ENCODE data around the gene PIGQ.

The PIGQ gene

DNA sequence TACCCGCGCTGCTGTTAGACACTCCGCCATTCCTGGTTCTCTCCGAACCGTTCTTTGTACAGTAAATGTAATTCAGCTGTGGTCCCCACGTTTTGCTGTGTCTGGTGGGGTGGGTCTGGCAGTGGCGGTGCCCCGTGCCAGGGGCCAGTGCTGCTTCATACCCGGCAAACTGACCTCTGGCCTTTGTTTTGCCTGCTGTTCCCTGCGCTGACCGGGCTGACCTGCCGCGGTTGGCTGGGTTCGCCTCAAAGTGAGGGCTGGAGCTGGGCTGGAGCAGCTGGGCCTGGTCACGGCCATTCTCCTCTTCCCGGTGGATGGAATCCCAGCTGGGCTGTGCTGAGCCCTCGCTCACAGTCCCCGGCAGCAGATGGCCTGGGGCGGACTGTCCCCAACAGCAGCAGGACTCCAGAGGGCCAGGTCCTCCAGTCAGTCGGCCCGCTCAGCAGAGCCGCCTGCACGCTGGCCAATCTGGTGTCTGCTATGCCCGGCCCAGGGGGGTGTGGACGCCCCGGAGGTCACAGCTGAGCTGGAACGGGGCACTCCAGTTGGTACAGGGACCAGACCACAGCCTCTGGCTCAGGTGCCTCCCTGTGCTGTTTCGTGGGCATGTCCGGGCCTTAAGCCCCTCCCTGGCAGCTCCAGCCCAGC lies 59.5 kb downstream of the PIGQ start:
- TF ChIP-seq, protein P1, sequence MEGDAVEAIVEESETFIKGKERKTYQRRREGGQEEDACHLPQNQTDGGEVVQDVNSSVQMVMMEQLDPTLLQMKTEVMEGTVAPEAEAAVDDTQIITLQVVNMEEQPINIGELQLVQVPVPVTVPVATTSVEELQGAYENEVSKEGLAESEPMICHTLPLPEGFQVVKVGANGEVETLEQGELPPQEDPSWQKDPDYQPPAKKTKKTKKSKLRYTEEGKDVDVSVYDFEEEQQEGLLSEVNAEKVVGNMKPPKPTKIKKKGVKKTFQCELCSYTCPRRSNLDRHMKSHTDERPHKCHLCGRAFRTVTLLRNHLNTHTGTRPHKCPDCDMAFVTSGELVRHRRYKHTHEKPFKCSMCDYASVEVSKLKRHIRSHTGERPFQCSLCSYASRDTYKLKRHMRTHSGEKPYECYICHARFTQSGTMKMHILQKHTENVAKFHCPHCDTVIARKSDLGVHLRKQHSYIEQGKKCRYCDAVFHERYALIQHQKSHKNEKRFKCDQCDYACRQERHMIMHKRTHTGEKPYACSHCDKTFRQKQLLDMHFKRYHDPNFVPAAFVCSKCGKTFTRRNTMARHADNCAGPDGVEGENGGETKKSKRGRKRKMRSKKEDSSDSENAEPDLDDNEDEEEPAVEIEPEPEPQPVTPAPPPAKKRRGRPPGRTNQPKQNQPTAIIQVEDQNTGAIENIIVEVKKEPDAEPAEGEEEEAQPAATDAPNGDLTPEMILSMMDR (conservative IDR thresholded peaks at IDR 0.05): no peak
- no peak overlapping the region for H3K27ac ChIP-seq

DNA sequence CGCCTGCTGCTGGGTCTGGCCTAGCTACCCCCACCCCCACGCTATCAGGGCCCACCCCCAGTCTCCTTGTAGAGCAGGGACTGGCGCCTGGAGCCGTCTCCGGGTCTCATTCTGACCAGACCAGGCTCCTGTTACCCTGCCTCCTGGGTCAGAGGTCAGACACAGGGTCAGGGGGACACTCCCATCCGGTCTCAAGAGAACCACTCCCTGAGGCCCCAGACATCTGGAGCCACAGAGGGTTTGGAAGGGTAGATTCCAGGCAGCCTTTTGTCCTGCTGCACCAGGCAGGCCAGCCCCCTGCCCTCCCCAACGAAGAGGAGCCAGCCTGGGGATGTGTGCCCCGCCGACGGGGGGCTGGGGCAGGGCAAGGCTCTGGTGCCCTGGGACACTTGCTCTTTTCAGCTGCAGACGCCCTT lies 60.1 kb downstream of the PIGQ start:
- TF ChIP-seq, protein P1 (conservative IDR thresholded peaks at IDR 0.05): no peak
- no peak overlapping the region for H3K27ac ChIP-seq

DNA sequence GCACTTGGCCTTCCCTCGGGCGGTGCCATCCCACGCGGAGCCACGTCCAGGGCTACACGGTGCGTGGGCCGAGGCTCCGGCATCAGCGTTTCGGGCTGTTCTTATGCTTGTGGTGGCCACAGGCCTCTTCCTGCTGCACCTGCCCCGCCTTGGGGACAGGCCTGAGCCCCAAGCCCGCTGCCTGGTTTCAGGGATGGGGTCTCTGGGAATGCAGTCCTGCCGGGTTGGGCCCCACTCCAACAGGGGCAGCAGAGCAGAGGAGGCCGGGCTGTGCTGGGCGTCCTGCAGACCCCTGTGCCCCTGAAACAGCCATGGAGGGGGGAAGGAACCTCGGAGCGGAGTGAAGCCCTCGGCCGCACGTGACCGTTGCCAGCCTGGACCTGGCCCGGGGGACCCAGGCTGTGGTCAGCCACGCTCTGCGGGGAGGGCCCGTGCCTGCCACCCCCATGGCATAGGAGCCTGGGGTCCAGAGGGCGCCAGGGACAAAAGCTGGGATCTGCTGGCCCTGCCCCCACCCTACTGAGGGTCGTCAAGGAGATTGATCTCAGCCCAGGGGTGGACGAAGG lies 60.6 kb downstream of the PIGQ start:
- H3K27ac ChIP-seq: no peak overlapping the region
- TF ChIP-seq, protein P1 (conservative IDR thresholded peaks at IDR 0.05): no peak

DNA sequence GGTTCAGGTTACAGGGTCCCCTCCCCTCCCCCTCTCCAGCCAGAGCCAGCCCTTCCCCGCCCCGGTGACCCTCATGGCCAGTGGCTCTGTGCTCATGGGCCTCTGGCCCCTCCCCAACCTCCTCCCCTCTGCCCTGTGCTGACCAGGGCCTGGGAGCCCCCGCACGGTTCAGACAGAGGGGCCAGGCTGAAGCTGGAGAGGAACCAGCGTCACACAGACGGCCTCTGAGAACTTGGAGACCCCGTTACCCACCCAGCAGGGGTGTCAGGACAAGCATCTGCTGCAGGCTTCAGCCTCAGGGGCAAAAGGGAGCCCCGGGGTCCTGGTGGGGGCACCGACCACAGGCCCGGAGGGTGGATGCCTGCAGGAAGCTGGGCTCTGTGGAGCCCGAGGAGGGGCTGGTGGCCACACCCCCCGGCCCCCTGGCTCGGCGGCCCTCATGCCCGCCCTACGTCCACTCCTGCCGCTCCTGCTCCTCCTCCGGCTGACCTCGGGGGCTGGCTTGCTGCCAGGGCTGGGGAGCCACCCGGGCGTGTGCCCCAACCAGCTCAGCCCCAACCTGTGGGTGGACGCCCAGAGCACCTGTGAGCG lies 61.1 kb downstream of the PIGQ start, which contains the start of gene WFIKKN1:
WFIKKN1 (plus strand) TSS at position 171 of the 591 bp plus-strand sequence; CDS start at position 440, 269 bp downstream.
- TF ChIP-seq, protein P1 (conservative IDR thresholded peaks at IDR 0.05): no peak
- H3K27ac ChIP-seq: no peak within 1 kb of the TSS

DNA sequence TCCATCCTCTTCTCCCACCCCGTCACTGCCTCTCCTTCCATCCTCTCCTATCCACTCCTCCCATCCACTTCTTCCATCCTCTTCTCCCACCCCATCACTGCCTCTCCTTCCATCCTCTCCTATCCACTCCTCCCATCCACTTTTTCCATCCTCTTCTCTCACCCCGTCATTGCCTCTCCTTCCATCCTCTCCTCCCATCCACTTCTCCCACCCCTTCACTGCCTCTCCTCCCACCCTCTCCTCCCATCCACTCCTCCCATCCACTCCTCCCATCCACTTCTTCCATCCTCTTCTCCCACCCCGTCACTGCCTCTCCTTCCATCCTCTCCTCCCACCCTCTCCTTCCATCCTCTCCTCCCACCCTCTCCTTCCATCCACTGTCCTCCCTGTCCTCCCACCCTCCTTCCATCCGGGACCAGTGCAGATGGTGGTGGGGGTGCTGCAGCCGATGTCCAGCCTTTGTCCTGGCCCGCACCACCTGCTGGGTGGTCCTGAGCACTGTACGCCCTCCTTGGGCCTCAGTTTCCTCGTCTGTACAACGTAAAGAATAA lies 62.1 kb downstream of the PIGQ start:
- TF ChIP-seq, protein P1 (conservative IDR thresholded peaks at IDR 0.05): no peak
- H3K27ac ChIP-seq: no peak overlapping the region

DNA sequence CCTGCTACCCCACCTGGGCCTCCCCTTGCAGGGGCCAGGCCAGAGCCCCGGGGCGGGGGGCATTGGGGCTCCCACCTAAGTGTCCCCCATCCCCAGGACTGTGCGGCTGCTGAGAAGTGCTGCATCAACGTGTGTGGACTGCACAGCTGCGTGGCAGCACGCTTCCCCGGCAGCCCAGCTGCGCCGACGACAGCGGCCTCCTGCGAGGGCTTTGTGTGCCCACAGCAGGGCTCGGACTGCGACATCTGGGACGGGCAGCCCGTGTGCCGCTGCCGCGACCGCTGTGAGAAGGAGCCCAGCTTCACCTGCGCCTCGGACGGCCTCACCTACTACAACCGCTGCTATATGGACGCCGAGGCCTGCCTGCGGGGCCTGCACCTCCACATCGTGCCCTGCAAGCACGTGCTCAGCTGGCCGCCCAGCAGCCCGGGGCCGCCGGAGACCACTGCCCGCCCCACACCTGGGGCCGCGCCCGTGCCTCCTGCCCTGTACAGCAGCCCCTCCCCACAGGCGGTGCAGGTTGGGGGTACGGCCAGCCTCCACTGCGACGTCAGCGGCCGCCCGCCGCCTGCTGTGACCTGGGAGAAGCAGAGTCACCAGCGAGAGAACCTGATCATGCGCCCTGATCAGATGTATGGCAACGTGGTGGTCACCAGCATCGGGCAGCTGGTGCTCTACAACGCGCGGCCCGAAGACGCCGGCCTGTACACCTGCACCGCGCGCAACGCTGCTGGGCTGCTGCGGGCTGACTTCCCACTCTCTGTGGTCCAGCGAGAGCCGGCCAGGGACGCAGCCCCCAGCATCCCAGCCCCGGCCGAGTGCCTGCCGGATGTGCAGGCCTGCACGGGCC lies 62.9 kb downstream of the PIGQ start:
- TF ChIP-seq, protein P1 (conservative IDR thresholded peaks at IDR 0.05): no peak
- no peak overlapping the region for H3K27ac ChIP-seq

Data from VCaP (cell line).